Measurements from ENCODE around the gene NFAT5.

NFAT5 gene

GRCh38 chr16:69744363-69745231, 178.8 kb downstream of the NFAT5 start:
- no peak for DNase-seq

- DNase-seq, result no peak
These were observed 179.5 kb downstream of the NFAT5 start for GRCh38 chr16:69745232-69745612.

- DNase-seq, result no peak
These were observed 180.2 kb downstream of the NFAT5 start for GRCh38 chr16:69745959-69746358.

GRCh38 chr16:69747115-69747514, 181.3 kb downstream of the NFAT5 start:
- no peak for DNase-seq

GRCh38 chr16:69748694-69749345, 183.1 kb downstream of the NFAT5 start:
- no peak for DNase-seq

GRCh38 chr16:69754143-69754468, 188.3 kb downstream of the NFAT5 start:
- no peak for DNase-seq

All from NCI-H1417 treated with DMSO at 0.1 percent for 48 hours (cell line).